Liver (tissue), 9 donors: ENCODE results near the gene ZNF827. TPM values are rescaled to one million over a fixed set of nuclear protein-coding genes. Genes with fewer than 3 reads are reported as not detected.

Source experiments
- DNase-seq: peaks from one replicate; pipeline ENCODE4 v3.0.0-alpha.2; 2017; ENCODE audit warnings: low spot score
- H3K27ac ChIP-seq, 2 donors: one replicate each; pipeline ENCODE4 v1.7.0; 2013; ENCODE audit warnings: inconsistent platforms in 2 of 2, low read length in 2 of 2, control low read depth in 1 of 2, low read depth in 1 of 2, mild to moderate bottlenecking in 1 of 2
- H3K27me3 ChIP-seq, 4 donors: one replicate each; pipeline versions ENCODE4 v1.6.1 to v1.7.0; 2013; ENCODE audit warnings: low read length in 3 of 4, inconsistent platforms in 1 of 4, mild to moderate bottlenecking in 1 of 4, moderate library complexity in 1 of 4; ENCODE audit not compliant: control insufficient read depth in 4 of 4, insufficient read depth in 4 of 4
- H3K36me3 ChIP-seq, 4 donors: one replicate each; pipeline versions ENCODE4 v1.6.1 to v1.7.0; 2013; ENCODE audit warnings: low read length in 3 of 4, mild to moderate bottlenecking in 3 of 4, low read depth in 1 of 4, moderate library complexity in 1 of 4; ENCODE audit not compliant: control insufficient read depth in 4 of 4, insufficient read depth in 3 of 4
- H3K4me1 ChIP-seq, 4 donors: one replicate each; pipeline versions ENCODE4 v1.6.1 to v1.7.0; 2013; ENCODE audit warnings: low read length in 3 of 4, mild to moderate bottlenecking in 3 of 4, moderate library complexity in 1 of 4; ENCODE audit not compliant: control insufficient read depth in 4 of 4, insufficient read depth in 4 of 4
- H3K4me3 ChIP-seq, 3 donors: one replicate each; pipeline versions ENCODE4 v1.6.1 to v1.7.0; 2013; ENCODE audit warnings: low read length in 3 of 3, control low read depth in 1 of 3, low read depth in 1 of 3, mild to moderate bottlenecking in 1 of 3
- H3K9ac ChIP-seq, 2 donors: one replicate each; pipeline ENCODE4 v1.7.0; 2013; ENCODE audit warnings: low read length in 2 of 2, mild to moderate bottlenecking in 2 of 2, moderate library complexity in 2 of 2, control low read depth in 1 of 2, low read depth in 1 of 2
- H3K9me3 ChIP-seq, 4 donors: one replicate each; pipeline versions ENCODE4 v1.6.1 to v1.7.0; 2013; ENCODE audit warnings: low read length in 3 of 4; ENCODE audit not compliant: control insufficient read depth in 4 of 4
- CTCF ChIP-seq: fragments of 150-350 bp; IDR thresholded peaks from 2 replicates; pipeline ENCODE4 v1.5.1; 2017; ENCODE audit warnings: improper control_type of control experiment, low read depth, low read length; ENCODE audit not compliant: missing input control
- EGR1 ChIP-seq, 2 donors: IDR thresholded peaks; 2 replicates each; pipeline ENCODE4 v1.6.1; 2016 to 2018; ENCODE audit warnings: antibody characterized with exemption in 2 of 2, low read depth in 2 of 2
- FOXA2 ChIP-seq: IDR thresholded peaks from 2 replicates; pipeline ENCODE4 v1.6.1; 2016; ENCODE audit warnings: antibody characterized with exemption
- GABPA ChIP-seq, 2 donors: IDR thresholded peaks in 1 of 2; conservative IDR thresholded peaks in 1 of 2; 2 replicates each; pipeline ENCODE4 v1.6.1; 2016; ENCODE audit warnings: antibody characterized with exemption in 2 of 2, mild to moderate bottlenecking in 1 of 2, moderate library complexity in 1 of 2
- HNF4A ChIP-seq, 2 donors: conservative IDR thresholded peaks; 2 replicates each; pipeline ENCODE4 v1.6.1; 2016; ENCODE audit warnings: antibody characterized with exemption in 2 of 2, mild to moderate bottlenecking in 2 of 2
- MAX ChIP-seq: IDR thresholded peaks from 2 replicates; pipeline ENCODE4 v1.6.1; 2016; ENCODE audit warnings: antibody characterized with exemption
- NR2F2 ChIP-seq: IDR thresholded peaks from 2 replicates; pipeline ENCODE4 v1.6.1; 2016; ENCODE audit warnings: antibody characterized with exemption
- REST ChIP-seq: IDR thresholded peaks from 2 replicates; pipeline ENCODE4 v1.6.1; 2016; ENCODE audit warnings: antibody characterized with exemption, mild to moderate bottlenecking
- TAF1 ChIP-seq: conservative IDR thresholded peaks from 2 replicates; pipeline ENCODE4 v1.6.1; 2016; ENCODE audit warnings: antibody characterized with exemption, mild to moderate bottlenecking
- YY1 ChIP-seq: IDR thresholded peaks from 2 replicates; pipeline ENCODE4 v1.6.1; 2016; ENCODE audit warnings: antibody characterized with exemption, mild to moderate bottlenecking
- ZBTB33 ChIP-seq: IDR thresholded peaks from 2 replicates; pipeline ENCODE4 v1.6.1; 2016; ENCODE audit warnings: antibody characterized with exemption
- WGBS: extraction: QIAGEN DNeasy Blood & Tissue Kit; methylation state at CpG from one replicate; pipeline ENCODE4 v1.1.7; 2013; 5-methylcytosine and 5-hydroxymethylcytosine counted together
- polyA plus RNA-seq, 2 donors: library from polyadenylated mRNA; stranded (reverse) in 1 of 2; unstranded in 1 of 2; fragments of 200-250 nt in 1 of 2; fragments of >200 nt in 1 of 2; fragmentation: Nextera tagmentation in 1 of 2; extraction: Ambion mirVana in 1 of 2; gene quantifications; one replicate each; pipeline versions ENCODE4 v1.2.1 to v1.2.3, GENCODE V29; 2013 to 2015
- total RNA-seq, 2 donors: library from RNA; depleted of rRNA; stranded (reverse); fragments of >200 nt; gene quantifications; one replicate each; pipeline ENCODE4 v1.2.3, GENCODE V29; 2014
- donor health status: healthy.
- donor health status: healthy.
- donor health status: healthy.
- donor health status: healthy.
- donor health status: healthy.

ZNF827 gene
- total and polyA plus RNA-seq, 4 donors: 0.46 to 2.9 (median 1.2) TPM

- TF ChIP-seq REST: no peak
Observed at GRCh38 chr4:145954924-145955339, 16.3 kb upstream of the ZNF827 start (continued).

GRCh38 chr4:145951931-145952330, 13.3 kb upstream of the ZNF827 start:
- Histone ChIP-seq H3K9me3 (peaks cover 0 to under 1% (median 0%) of the 10 kb centered on the region in 4 donors), H3K4me1 (no peaks in the 10 kb centered on the region), H3K36me3 (no peaks in the 10 kb centered on the region), H3K9ac (no peak overlapping the region), H3K4me3 (no peak overlapping the region), H3K27ac (no peak overlapping the region), H3K27me3 (peaks cover 0 to 2% (median 0%) of the 10 kb centered on the region in 4 donors)
- no peak for TF ChIP-seq TAF1
- no peak for TF ChIP-seq GABPA (IDR thresholded peaks at IDR 0.05 in 1 of 2, conservative IDR thresholded peaks at IDR 0.05 in 1 of 2)
- TF ChIP-seq CTCF: no peak
- TF ChIP-seq EGR1 (IDR thresholded peaks at IDR 0.05; ENCODE audit: low read depth in 2 of 2): no peak
- TF ChIP-seq HNF4A (conservative IDR thresholded peaks at IDR 0.05): no peak
- TF ChIP-seq MAX: no peak
- no peak for TF ChIP-seq NR2F2
- no peak for TF ChIP-seq YY1
- no peak for TF ChIP-seq FOXA2
- no peak for DNase-seq
- WGBS: 70% methylated on average over 2 of the region's 2 CpGs

GRCh38 chr4:145945431-145946155, 7.0 kb upstream of the ZNF827 start:
- Histone ChIP-seq H3K27ac (no peak overlapping the region), H3K36me3 (no peaks in the 10 kb centered on the region), H3K4me1 (no peaks in the 10 kb centered on the region), H3K9ac (no peak overlapping the region), H3K9me3 (no peaks in the 10 kb centered on the region), H3K4me3 (no peak overlapping the region), H3K27me3 (peaks cover 0 to 6% (median 1%) of the 10 kb centered on the region in 4 donors)
- TF ChIP-seq YY1 (no peak), GABPA (IDR thresholded peaks at IDR 0.05 in 1 of 2, conservative IDR thresholded peaks at IDR 0.05 in 1 of 2) (no peak), CTCF (no peak), ZBTB33 (no peak)
- DNase-seq: no peak
- 83% methylated on average over 2 of the region's 2 CpGs for WGBS
